Activated T-cell treated with anti-CD3 and anti-CD28 coated beads for 24 hours (primary cell): Measurements from ENCODE around the gene C1orf167.

Experiments
- DNase-seq: peaks from one replicate; pipeline ENCODE4 v3.0.0-alpha.2; 2020; ENCODE audit warnings: low read depth

The C1orf167 gene, protein sequence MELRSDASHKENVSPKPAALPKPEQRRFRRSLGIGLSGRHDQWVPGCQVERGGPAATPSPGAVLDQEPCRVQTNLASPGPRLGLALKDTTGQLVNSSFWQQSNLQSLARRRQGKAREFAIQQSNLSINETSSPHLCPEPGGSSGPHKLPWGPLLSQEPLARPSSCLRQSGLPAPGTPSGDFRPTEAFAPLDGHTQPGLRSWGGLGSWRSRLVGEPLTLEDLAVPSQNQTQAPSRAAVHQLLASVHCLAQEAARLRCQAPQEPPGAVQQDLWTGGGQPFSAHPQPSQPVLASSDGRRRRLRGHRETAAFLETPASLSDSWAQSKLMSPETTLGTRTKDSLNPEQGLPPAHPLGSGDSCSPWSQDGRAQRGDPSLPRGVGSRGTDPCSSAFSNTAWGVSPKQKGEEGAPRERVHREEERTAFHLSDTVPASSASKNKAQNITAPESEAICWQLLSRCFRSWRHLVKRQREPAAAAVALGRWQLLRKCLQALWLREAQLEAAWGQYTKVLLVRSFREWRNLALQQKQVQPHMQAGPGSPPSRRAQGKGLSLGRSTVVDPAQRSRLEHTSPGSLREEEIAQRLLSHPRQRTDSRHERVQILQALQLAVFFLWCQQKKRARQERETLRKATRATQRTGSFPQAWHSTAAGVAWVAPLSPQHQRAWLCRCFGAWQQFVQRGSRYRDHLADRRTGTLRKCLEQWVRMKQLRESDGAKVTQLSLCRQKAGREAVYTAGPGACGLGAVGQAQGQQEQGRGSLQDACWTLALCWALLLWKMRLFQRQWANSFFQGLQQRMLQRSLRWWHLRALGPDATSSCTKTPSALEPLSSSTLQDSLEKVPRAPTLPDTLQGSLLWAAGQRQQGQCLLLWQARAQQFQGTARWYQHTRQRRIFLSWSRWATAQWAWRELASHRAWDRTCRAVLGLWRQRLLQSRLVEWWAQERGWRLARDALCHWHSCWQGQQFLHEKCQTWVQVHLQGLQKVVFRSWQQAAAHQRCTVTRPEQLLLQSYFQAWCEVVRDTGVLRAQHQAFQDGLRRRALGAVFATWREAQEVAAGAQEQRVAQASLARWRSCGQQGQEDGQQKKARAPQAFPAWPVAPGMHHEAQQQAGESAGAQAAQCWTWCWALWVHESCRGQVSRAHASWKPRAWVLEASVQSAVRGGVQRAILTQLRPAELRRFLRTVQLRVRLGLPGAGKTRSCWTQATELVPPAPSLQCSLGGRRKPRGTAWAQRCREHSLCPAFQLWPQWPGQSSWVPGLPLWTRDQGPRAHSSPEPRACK (N-terminal part only)

DNA sequence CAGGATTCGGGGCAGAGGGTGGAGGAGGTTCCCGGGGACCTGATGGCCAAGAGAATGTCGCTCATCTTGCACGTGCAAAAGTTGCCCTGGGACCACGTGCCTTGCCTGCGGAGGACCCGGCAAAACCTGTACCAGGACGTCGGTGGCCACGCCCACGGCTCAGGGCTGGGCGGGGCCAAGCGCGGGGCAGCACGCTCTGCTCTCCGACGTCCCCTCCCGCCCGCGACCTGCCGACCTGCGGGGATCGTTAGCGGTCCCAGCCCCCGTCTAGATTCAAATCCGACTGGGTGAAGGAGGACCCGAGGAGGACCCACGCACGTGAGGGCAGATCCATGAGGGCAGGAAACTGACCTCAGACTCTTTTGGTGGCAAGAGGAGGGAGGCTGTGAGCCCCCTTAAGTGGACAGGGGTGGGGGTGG, at the start of gene C1orf167:
Gene C1orf167, plus strand, starts transcription at position 206 of the 419 bp plus-strand sequence. CDS start 2,208 bp downstream, outside the sequence.
- peak; percentile 7 for DNase-seq

DNA sequence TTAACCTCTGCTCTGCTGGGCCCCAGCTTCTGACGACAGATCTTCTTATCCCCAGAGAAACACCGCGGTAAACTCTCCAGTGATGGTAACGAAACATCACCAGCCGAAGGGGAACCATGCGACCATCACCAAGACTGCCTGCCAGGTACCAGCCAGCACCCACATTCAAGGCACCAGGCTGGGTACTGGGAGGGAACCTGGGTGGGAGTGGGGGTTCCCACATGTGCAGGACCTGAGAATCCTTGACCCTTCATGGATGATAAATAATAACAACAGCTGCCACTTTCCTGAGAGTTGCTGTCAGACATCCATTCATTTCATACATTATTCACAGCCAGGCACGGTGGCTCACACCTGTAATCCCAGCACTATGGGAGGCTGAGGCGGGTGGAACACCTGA, 49.7 kb upstream of the C1orf167 start:
- no peak for DNase-seq

DNA sequence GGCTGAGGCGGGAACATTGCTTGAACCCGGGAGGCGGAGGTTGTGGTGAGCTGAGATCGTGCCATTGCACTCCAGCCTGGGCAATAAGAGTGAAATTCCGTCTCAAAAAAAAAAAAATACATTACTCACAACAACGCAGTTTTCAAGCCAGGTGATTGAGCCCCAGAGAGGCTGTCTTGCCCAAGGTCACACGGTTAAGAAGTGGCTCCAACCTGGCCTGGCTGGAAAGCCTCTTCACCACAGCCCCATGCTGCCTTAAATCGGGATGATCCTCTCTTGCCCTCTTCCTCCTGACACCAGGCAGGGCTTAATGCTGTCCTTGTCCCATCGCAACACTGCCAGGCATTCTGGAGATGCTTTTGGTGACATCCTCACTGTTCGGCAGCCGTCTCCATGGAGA, 48.9 kb upstream of the C1orf167 start:
- no peak for DNase-seq

DNA sequence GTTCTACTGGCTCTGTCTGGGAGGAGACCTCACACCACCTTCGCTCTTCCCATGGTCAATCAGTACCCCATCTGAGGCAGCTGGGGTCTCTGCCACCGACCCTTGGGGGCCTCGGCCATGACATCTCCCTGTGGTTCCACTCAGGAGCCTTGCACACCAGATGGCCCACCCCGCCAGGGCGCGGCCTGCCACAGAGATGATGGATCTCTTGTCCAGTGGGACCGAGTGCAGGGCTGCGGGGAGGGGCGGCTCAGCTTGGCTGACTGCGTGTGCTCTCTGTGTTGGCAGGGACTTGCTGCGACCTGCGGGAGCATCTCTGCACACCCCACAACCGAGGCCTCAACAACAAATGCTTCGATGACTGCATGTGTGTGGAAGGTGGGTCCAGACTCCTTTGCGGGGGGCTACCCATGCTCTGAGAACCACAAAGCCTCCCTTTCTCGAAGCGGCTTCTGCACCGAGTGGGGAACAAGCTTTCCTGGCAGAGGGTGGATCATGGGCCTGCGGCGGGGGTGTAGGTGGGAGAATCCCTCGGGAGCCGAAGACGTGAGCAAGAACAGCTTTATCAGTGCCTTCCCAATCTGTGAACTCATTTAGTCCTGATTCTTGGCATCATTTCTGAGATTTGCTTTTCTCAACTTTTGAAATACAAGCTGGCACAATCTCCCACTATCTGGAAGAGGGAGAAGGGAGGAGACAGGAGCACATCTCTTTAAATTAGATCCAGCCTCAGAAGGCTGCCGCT, 47.0 kb upstream of the C1orf167 start:
- DNase-seq: no peak

DNA sequence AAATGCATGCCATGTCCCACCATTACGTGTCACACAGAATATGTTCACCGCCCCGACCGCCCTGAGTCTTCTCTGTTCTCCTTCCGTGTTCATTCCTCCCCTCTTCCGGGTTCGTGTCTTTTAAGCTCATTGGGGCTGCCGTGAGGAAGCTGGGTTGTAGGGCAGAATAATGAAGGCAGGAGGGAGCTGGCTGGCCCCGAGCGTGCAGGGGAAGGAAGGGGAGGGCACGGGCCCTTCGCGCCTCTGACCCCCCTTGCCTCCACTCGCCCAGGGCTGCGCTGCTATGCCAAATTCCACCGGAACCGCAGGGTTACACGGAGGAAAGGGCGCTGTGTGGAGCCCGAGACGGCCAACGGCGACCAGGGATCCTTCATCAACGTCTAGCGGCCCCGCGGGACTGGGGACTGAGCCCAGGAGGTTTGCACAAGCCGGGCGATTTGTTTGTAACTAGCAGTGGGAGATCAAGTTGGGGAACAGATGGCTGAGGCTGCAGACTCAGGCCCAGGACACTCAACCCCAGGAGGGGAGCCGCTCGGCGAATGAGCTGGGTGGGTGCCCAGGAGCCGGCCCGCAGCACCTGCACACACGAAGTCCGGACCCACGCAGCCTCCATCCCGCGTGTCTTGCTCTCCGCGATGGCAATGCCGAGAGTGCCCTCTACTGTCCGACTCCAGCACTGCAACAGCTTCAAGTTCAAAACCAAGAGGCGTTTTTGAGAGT, 42.5 kb upstream of the C1orf167 start:
- DNase-seq: peak; percentile 78

DNA sequence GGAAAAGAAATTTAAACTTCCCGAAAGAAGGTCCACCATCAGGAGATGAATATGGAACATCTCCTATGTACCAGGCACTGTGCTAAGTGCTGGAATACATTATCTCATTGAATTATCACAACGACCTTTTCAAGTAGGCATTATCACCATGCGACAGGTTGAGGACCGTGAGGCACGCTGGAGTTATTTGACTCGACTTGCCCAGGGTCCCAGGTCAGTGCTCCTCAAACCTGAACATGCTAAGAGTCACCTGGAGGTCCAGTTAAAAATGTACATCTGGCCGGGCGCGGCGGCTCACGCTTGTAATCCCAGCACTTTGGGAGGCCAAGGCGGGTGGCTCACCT, 42.0 kb upstream of the C1orf167 start:
- no peak for DNase-seq

DNA sequence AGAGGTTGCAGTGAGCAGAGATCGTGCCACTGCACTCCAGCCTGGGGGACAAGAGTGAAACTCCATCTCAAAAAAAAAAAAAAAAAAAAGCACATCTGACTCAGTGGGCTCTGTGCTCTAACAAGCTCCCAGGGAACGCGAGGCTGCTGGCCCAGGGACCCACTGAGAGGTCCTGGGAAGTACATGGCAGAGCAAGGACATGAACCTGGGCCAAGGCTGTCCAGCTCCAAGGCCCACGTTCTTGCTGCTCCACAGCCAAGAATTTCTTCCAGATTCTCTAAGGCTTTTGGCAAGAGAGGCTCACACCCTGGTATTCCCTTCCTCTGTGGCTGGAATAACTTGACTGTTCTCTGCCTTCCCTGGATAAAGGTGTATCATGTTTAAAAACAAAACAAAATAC, 41.5 kb upstream of the C1orf167 start:
- no peak for DNase-seq

DNA sequence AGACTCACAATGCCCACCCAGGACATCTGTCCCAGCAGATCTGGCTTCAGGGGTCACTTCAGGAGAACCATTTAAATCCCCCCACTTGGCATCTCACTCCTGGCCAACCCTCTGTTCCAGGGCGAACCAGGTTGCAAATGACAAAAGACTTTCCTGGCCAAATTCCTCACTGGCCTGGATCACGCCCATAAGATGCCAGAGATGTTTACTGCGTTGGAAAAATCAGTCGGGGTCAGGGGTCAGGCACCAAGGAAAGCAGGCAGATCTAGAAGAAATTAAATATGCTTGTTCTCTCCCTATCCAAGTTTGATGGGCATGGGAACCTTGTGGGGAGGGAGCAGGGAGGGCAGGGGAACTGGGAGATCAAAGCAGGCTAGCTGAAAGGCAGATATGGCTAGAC, 40.7 kb upstream of the C1orf167 start:
- no peak for DNase-seq

DNA sequence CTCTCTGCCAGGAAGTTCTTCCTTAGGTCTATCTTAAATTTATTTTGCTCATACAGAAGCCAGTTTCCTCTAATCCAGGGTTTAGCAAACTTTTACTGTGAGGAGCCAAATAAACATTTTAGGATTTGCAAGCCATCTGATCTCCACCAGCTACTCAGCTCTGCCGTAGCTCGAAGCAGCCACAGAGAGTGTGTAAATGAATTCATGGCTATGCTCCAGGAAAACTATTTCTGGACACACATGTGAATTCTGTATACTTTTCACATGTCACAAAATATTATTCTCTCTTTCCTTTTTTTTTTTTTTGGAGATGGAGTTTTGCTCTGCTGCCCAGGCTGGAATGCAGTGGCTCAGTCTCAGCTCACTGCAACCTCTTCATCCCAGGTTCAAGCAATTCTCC, 39.5 kb upstream of the C1orf167 start:
- no peak for DNase-seq

DNA sequence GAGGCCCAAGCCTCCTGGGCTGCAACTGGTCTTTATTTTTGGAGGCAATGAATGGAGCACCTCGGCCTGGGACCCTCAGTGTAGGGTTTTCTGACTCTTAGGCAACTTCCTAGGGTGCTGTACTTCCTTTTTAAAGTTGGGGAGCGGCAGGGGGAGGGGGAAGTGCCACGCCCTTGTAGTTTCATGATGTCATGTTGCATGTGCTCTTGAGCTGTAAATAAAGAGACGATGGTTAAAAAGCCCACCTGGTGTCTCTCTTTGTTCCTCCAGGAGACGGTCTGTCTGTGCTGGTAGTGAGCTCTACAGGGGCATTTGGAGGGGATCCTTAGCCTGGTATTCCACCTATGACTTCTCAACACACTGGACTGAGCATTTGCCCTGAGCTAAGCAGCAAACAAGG, 36.4 kb upstream of the C1orf167 start:
- DNase-seq: no peak

DNA sequence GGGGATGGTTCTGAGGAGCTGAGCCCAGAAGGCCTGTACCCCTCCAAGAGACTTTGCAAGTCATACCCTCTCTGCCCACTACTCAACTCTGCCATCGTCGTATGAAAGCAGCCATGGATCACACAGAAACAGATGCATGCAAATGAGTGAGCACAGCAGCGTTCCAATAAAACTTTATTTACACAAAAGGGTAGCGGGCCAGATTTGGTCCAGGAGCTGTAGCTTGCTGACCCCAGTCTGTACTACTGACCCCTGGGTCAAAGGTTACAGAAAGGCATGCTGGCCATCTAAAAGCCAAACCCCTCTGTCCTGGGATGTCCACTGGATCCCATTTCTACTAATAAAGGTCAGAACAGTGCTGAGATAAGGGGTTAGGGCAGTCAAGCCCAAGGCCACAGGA, 34.9 kb upstream of the C1orf167 start:
- DNase-seq: no peak

DNA sequence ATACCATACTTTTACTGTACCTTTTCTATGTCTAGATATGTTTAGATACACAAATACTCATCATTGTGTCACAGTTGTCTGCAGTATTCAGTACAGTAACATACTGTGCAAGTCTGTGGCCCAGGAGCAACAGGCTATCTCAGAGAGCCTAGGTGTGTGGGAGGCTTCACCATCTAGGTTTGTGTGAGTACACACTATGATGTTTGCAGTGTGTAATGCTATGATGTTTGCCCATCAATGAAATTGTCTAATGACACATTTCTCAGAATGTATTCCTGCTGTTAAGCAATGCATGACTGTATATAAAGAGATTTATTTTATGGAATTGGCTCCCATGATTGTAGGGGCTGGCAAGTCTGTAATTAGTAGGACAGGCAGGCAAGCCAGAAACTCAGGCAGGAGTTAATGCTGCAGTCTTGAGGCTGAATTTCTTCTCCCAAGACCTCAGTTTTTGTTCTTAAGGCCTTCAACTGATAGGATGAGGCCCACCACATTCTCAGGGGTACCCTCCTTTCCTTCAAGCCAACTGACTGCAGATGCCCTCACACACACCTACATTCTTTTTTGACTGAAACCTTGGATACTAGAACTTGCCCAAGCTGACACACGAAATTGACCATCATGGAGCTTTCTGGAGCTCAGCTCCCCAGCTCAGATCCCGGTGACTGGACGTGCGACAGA, 33.7 kb upstream of the C1orf167 start:
- DNase-seq: no peak

DNA sequence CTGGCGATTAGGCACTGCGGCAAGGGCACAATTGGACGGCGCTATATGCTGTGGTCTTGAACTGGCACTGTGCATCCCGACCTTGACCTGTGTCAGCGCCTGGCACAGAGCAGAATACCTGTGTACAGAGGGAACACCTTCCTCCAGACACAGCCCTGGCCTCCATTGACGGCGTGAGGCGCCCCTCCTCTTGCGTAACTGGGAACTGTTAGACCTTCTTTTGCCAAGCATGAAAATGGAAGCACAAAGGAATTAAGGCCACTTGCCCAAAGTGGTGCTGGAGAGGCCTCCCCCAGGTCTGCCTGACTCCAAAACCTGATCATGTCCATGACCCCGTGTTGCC, 32.9 kb upstream of the C1orf167 start:
- DNase-seq: no peak

DNA sequence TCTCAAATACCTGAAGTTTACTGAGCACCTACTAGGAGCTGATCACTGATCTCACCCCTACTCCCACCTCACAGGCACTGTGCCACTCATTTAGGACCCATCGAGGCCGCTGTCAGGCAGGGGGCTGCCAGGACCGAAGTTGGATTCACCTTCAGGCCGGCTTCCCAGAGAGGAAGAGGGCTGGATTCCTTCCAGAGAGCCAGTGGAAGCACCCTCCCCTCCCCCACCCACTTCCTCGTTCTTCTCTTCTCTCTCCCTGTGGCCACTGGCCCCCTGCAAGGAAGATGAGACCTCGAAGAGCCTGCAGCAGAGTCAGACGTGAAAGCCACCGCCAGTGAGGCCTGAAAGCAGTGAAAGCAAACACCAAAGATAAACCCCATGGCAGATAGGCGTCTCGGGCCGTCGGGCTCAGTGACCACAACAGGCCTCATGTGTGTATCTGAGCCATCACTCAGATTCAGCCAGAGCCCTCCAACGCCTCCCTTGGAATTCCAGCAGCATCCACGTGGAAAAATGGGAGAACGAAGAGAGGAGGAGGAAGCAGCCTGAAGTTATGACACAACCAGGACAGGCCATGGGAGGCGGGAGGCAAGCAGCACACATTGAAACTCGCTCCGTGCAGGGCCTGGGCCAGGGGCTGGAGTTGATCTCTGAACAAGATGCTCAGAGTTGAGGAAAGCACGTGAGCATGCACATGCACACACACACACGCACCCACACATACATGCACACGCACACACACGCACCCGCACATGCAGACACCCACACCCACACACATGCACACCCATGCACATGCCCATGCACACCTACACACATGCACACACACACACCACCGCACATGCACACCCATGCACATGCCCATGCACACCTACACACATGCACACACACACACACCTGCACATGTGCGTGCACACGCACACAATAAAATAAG, 32.2 kb upstream of the C1orf167 start:
- DNase-seq: no peak

DNA sequence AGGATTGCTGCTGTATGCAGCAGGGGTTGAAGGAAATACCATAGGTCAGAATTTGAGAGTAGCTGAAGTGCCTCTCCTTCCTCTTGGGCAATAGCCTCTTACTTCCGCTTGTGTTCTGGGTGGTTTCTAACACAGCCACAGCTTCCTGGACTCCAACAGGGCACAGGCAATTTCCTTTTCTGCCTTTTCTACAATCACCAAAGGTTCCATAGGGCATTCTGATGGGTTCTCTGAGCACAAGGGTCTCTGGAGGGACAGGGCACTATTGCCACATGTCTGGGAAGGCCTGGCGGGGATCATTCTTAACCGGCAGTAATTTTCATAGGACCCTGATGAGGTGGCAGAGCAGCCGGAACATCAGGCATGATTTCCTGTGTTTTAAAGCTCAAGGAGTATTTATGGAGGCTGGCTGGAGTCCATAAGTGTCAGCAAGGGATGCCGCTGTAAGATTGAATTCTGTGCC, 31.5 kb upstream of the C1orf167 start:
- DNase-seq: peak; percentile 19

DNA sequence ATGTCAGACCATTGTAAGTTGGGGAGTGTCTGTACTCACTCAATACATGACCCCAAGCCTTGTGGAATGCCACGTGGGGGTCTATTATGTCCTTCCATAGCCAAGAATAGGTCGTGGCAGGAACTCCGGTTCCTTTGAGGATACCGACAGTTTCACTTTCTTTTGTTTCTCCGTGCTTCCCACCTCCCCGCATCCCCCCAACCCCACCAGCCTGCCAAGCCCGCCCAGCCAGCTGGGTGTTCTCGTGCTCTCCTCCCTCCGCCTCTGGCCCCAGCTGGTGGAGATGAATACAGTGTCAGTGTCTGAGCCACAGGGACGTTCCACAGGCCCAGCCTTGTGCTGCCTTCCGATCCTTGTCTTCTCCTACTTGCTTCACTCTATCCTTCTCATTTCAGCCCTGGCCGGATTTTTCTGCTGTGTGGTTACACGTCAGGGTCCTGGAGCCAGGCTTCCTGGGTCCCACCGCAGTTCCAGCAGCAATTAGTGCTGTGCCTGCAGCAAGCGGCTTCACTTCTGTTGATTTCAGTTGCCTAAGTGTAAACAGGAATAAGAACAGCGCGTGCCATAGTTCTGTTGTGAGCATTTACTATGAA, 30.2 kb upstream of the C1orf167 start:
- peak; percentile 7 for DNase-seq

DNA sequence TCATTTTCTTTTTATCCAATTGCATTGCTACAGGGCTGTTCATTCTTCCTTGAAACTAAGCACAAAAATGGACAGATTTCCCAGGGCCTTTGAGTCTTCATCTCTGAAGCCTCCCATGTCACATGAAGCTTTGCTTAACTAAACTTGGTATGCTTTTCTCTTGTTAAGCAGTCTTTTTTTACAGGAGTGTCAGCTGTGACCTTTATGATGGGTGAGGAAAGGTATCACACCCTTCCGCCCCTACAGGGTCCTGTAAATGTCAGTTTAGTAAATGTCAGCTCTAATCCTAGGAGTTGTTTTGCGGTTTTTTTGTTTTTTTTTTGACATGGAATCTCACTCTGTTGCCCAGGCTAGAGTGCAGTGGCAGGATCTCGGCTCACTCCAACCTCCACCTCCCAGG, 28.7 kb upstream of the C1orf167 start:
- no peak for DNase-seq

DNA sequence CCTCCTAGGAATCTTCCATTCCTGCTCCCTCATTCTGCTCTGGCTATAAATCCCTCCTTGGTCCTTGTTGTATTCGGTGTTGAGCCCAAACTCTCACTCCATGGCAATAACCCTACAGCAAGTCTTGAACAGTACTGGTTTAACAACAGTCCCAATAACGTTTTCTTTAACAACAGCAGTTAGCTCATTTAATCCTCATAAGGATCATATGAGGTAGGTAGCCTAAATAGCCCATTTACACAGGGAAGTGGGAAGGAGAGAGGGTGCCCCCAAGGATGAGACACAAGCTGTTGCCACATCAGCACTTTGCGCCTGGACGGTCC, 26.5 kb upstream of the C1orf167 start:
- DNase-seq: no peak
